Stimulated activated CD4-positive, alpha-beta T cell treated with anti-CD3 and anti-CD28 coated beads, Interleukin-1b, Interleukin-23, amount 100 ng/mL, for 48 hours (primary cell): ENCODE results near the gene PMPCB.
"Not testable (repeated sequence)": the region's sequence is repeated elsewhere in the genome, so short reads cannot be mapped to it uniquely, and the experiment has no call there.

Source experiments
- DNase-seq: peaks from one replicate; pipeline ENCODE4 v3.0.0-alpha.2; 2020

PMPCB gene, protein sequence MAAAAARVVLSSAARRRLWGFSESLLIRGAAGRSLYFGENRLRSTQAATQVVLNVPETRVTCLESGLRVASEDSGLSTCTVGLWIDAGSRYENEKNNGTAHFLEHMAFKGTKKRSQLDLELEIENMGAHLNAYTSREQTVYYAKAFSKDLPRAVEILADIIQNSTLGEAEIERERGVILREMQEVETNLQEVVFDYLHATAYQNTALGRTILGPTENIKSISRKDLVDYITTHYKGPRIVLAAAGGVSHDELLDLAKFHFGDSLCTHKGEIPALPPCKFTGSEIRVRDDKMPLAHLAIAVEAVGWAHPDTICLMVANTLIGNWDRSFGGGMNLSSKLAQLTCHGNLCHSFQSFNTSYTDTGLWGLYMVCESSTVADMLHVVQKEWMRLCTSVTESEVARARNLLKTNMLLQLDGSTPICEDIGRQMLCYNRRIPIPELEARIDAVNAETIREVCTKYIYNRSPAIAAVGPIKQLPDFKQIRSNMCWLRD

DNA sequence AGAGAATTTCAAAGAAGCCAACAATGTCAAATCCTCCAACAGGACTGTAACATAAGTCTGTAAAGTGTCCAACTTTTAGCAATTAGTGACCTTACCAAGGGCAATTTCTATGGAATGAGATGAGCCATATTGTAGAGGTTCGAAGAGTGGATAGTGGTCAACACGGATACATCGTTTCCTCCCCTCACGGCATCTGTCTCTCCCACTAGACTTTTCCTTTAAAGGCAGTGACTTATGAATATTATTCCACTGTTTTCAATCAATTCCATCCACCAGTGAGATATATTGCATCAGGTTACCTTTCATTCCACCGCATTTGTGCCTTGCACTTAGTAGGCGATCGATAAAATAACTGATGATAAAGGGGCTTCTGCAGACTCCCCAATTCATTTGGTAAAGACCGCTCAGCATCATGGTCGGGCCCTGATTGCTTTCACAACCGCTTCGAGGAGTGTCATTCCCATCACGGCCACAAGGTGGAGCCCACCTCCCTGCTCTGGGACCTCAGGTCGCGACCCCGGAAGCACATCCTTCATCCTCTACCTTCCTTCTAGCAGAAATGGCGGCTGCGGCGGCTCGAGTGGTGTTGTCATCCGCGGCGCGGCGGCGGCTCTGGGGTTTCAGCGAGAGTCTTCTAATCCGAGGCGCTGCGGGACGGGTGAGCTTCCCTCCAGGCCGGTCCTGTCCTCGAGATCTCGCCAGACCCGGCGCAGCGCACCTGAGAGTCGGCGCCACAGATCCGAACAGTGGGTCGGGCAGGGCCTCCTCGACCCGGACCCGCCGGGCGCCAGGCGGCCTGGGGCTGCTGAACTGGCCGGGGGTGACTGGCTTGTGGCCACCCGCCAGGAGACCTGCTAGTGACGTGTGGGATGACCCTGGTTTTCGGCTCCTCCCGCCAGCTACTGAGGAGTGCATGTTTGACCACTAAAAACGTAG, at the start of gene PMPCB:
Gene PMPCB, plus strand, starts transcription at position 535 of the 936 bp plus-strand sequence. Its CDS starts 25 bp downstream, at position 560.
- DNase-seq = peak; percentile 95

- not testable (repeated sequence) for DNase-seq
These were observed 43.3 kb upstream of the PMPCB start for GRCh38 chr7:103253699-103254506.

- not testable (repeated sequence) for DNase-seq
These were observed 33.2 kb upstream of the PMPCB start for GRCh38 chr7:103264054-103264453.

GRCh38 chr7:103266229-103266628, 31.0 kb upstream of the PMPCB start:
- not testable (repeated sequence) for DNase-seq

DNA sequence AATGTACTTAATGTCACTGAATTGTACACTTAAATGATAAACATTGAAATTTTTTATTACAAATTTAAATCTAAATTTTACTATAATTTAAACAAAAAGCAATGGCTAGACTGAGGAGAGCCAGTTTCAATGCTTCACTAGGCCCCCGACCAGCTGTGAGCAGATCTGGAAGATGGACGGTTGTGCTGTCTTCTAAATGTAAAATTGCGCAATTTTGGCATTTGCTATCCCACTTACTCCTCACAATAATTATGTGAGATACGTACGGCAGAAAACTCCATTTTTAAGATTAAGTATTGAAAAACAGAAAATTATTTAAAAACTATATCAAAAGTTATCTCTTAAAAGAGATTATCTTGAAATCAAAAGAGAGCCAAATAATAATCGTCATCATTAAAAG, 23.9 kb upstream of the PMPCB start:
- not testable (repeated sequence) for DNase-seq

GRCh38 chr7:103274867-103275266, 22.4 kb upstream of the PMPCB start:
- not testable (repeated sequence) for DNase-seq

- not testable (repeated sequence) for DNase-seq
These were observed 19.0 kb upstream of the PMPCB start for GRCh38 chr7:103278195-103278594.

GRCh38 chr7:103279636-103279962, 17.6 kb upstream of the PMPCB start:
- DNase-seq = peak; percentile 19

GRCh38 chr7:103279963-103280802, 17.1 kb upstream of the PMPCB start:
- DNase-seq = peak; percentile 90

- DNase-seq = not testable (repeated sequence)
These were observed 16.5 kb upstream of the PMPCB start for GRCh38 chr7:103280803-103281155.

GRCh38 chr7:103282802-103283427, 14.3 kb upstream of the PMPCB start:
- not testable (repeated sequence) for DNase-seq

GRCh38 chr7:103292122-103292521, 5.1 kb upstream of the PMPCB start:
- no peak for DNase-seq

- DNase-seq = no peak
These were observed 3.7 kb upstream of the PMPCB start for GRCh38 chr7:103293526-103293925.

DNA sequence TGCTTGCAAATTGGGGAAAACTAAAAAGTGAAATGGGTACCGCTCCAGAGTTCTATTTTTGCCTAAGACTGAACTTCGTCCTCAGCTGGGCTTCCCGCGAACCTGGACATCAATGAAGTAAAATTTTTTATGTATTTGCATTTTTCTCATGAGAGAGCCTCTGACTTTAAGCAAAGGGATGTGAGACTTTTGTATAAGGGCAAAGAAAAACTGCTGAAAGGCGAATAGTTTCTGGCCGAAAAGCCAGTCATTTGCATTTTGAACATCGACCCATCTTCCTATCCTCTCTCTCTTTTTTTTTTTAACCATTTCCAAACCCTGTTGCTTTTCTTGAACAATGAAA, 573 bp downstream of the PMPCB start:
- no peak for DNase-seq

DNA sequence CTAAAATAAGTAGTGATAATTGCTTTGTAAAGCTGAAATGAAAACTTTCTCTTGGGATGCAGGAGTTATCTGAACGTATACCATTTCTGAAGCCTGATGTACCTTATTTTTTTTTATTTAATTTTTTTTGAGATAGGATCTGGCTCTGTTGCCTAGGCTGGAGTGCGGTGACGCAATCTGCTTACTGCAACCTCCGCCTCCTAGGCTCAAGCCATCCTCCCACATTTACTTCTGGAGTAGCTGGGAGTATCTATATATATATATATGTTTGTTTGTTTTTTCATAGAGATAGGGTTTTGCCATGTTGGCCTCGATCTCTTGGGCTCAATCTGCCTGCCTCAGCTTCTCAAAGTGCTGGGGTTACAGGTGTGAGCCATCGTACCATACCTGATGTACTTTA, 2.4 kb downstream of the PMPCB start:
- DNase-seq = no peak

DNA sequence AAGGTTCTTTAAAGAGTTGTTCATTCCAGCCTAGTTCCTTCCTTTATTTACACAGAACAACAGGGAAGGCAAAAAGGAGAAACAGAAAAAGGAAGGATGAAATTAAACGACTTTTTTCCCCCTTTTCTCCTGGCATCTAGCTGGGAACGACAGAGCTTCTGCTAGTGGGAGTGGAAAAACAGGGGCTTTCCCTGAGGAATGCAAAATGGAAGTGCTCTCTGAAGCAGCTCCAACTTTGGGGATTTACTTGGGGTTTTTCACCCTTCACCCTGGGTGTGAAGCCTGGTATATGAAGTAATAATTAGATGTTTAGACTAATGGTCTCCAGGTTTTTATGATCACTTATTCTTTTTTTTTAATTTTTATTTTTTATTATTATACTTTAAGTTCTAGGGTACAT, 4.2 kb downstream of the PMPCB start:
- DNase-seq = no peak

- no peak for DNase-seq
These were observed 10.4 kb downstream of the PMPCB start for GRCh38 chr7:103307503-103308231.

DNA sequence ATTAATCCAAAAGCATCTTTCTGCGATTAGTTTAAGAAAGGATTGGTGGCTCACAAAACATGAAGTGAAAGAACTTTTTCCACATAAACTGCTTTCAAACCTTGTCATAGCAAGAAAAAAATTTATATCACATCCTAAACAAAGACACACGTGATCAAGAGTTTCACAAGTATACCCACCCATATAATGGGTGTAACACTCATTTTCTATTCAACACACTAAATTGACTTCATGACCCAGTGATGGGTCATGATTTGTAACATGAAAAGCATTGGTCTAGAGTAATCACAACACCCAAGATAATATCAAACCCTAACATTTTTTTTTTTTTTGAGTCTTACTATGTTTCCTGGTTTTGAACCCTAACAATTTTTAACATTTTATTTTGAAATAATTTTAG, 17.6 kb downstream of the PMPCB start:
- DNase-seq = no peak

DNA sequence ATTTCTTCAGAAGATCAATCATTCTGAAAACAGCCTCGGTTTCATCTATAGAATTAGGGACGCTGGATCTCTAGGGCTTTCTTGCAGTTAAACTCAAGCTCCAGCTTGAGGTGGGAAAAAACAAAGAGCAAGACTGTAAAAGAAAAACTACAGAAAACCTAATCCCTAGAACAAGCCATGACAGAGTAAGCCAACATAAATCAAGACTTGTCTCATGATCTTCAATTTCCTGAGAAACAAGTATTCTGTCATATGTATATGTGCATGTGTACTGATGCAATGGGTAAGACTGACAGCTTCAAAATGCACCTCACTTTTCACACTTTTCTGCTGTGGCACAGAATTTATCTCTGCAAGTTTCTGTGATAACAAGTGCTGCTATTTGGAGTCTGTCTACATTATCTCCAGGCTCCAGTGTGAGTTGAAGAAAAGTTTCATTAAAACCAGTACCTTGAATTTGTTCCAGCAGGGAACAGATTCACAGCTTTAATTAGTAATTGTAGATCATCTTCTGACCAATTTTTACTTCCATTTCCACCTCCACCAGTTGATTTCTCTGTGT, 19.2 kb downstream of the PMPCB start:
- DNase-seq = no peak

GRCh38 chr7:103317009-103317408, 19.8 kb downstream of the PMPCB start:
- no peak for DNase-seq
